ENCODE measurements around the gene TTI1. TPM values are rescaled to one million over a fixed set of nuclear protein-coding genes. Genes with fewer than 3 reads are reported as not detected.

TTI1 gene
- total RNA-seq, 2 experiments from 2014 or later: 10.6 to 11.4 TPM

DNA sequence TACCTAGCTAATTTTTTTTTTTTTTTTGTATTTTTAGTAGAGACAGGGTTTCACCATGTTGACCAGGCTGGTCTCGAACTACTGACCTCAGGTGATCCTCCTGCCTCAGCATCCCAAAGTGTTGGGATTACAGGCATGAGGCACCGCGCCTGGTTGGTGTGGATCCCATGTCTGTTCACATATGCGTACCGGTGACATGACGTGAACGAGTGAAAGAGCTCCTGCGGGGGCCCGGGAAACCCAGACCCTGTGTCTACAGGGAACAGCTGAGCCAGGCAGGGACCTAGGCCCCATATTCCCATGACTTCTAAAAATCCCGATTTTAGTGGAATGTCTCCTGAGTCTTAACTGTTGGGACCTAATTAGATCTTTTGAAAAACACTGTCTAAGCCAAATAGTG, 97.2 kb downstream of the TTI1 start:
- H3K4me3 Mint-ChIP-seq: no peak overlapping the region
- H3K4me1 Mint-ChIP-seq (ENCODE audit: low read depth): no peaks in the 10 kb centered on the region

DNA sequence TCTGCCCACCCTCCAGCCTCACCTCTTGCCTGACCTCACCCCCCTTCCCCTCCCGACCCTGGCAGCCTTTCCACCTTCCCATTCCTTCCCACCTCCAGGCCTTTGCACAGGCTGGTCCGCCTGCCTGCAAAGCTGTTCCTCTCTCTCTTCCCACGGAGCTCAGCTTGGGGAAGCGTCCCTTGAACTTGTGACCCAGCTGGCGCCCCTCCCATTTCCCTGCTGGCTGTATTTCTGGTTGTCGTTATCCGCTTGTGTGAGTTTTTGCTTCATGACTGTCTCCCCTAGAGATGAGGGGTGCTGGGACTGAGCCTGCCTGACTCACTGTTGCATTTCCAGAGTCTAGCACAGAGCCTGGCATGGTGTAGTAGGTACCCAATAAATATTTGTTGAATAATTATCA, 97.8 kb downstream of the TTI1 start:
- CTCF ChIA-PET: no interaction called here

More for the DNA sequence above, 97.2 kb downstream of the TTI1 start:
- ATAC-seq (ENCODE audit: poor library complexity) (no peak), DNase-seq (no peak)
- H3K9me3 Mint-ChIP-seq: no peaks in the 10 kb centered on the region
- H3K27me3 Mint-ChIP-seq: peaks cover 5% of the 10 kb centered on the region
- intact Hi-C loops (cut with DNase I, micrococcal nuclease): no loop called here
- peaks cover 0 to 2% of the 10 kb centered on the region in 2 experiments for H3K27me3 ChIP-seq (ENCODE audit: control insufficient read depth in 1 of 2, insufficient read depth in 2 of 2, low read length in 2 of 2)
- ChIA-PET POLR2A (no interaction called here), CTCF (no interaction called here)
- H3K36me3 ChIP-seq (ENCODE audit: insufficient read depth, low read length): no peaks in the 10 kb centered on the region
- no peaks in the 10 kb centered on the region for H3K9me3 ChIP-seq (ENCODE audit: control insufficient read depth in 1 of 2, insufficient read depth in 1 of 2, low read length in 2 of 2)
- H3K36me3 Mint-ChIP-seq (ENCODE audit: low read depth): no peaks in the 10 kb centered on the region
- H3K4me3 ChIP-seq (ENCODE audit: low read length): no peak overlapping the region
- H3K27ac Mint-ChIP-seq: no peak overlapping the region
- no peak overlapping the region for H3K27ac ChIP-seq (ENCODE audit: low read depth in 1 of 2, low read length in 2 of 2)
- H3K4me1 ChIP-seq (ENCODE audit: insufficient read depth, low read length): no peaks in the 10 kb centered on the region
- TF ChIP-seq, protein P1, sequence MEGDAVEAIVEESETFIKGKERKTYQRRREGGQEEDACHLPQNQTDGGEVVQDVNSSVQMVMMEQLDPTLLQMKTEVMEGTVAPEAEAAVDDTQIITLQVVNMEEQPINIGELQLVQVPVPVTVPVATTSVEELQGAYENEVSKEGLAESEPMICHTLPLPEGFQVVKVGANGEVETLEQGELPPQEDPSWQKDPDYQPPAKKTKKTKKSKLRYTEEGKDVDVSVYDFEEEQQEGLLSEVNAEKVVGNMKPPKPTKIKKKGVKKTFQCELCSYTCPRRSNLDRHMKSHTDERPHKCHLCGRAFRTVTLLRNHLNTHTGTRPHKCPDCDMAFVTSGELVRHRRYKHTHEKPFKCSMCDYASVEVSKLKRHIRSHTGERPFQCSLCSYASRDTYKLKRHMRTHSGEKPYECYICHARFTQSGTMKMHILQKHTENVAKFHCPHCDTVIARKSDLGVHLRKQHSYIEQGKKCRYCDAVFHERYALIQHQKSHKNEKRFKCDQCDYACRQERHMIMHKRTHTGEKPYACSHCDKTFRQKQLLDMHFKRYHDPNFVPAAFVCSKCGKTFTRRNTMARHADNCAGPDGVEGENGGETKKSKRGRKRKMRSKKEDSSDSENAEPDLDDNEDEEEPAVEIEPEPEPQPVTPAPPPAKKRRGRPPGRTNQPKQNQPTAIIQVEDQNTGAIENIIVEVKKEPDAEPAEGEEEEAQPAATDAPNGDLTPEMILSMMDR (IDR thresholded peaks at IDR 0.05): no peak

DNA sequence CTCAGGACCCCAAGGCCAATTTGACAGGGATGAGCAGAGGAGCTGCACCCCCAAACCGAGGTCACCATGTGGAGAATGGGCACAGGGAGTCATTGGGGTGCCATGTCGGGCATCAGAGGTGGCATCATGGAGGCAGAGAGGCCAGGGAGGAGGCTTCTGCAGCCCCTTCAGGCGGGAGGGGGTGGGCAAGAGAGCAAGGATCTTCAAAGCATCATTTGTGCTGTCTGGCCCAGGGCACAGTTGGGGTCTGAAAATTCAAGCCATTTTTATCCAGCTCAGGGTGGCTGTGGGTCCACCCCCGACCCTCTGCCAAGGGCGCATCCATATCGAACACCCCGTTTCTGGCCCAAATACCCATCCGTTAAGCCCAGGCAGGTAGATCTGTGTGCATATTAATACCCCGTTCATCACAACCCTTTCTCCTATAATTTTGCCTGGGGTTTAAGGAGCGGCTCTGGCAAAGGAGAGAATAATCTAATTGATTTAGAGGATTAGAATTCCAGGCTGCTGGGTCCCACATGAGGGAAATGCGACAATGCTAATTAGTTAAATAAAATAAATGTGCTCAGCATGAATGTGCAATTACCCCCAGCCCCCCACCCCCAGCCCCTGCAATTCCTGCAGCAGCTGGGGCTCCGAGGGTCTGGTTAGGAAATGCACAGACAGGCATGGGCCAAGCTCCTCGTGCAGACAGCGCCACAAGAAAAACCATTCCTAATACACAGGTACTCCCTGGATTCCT, 98.5 kb downstream of the TTI1 start:
- Histone ChIP-seq H3K27me3 (ENCODE audit: control insufficient read depth in 1 of 2, insufficient read depth in 2 of 2, low read length in 2 of 2) (peaks cover 0 to 2% of the 10 kb centered on the region in 2 experiments), H3K36me3 (ENCODE audit: insufficient read depth, low read length) (no peaks in the 10 kb centered on the region), H3K27ac (ENCODE audit: low read depth in 1 of 2, low read length in 2 of 2) (no peak overlapping the region), H3K4me1 (ENCODE audit: insufficient read depth, low read length) (no peaks in the 10 kb centered on the region), H3K4me3 (ENCODE audit: low read length) (no peak overlapping the region), H3K9me3 (ENCODE audit: control insufficient read depth in 1 of 2, insufficient read depth in 1 of 2, low read length in 2 of 2) (no peaks in the 10 kb centered on the region)
- intact Hi-C loops (cut with DNase I, micrococcal nuclease): no loop called here
- ChIA-PET POLR2A (no interaction called here), CTCF (no interaction called here)
- no peaks in the 10 kb centered on the region for H3K36me3 Mint-ChIP-seq (ENCODE audit: low read depth)
- H3K4me1 Mint-ChIP-seq (ENCODE audit: low read depth): no peaks in the 10 kb centered on the region
- peaks cover 9% of the 10 kb centered on the region for H3K27me3 Mint-ChIP-seq
- H3K9me3 Mint-ChIP-seq: no peaks in the 10 kb centered on the region
- TF ChIP-seq, protein P1 (IDR thresholded peaks at IDR 0.05): no peak
- no peak overlapping the region for H3K4me3 Mint-ChIP-seq
- DNase-seq (no peak), ATAC-seq (ENCODE audit: poor library complexity) (no peak)
- H3K27ac Mint-ChIP-seq: no peak overlapping the region

More for the DNA sequence above, 97.8 kb downstream of the TTI1 start:
- intact Hi-C loops (cut with DNase I, micrococcal nuclease): no loop called here
- Histone ChIP-seq H3K36me3 (ENCODE audit: insufficient read depth, low read length) (no peaks in the 10 kb centered on the region), H3K4me1 (ENCODE audit: insufficient read depth, low read length) (no peaks in the 10 kb centered on the region), H3K27ac (ENCODE audit: low read depth in 1 of 2, low read length in 2 of 2) (no peak overlapping the region), H3K4me3 (ENCODE audit: low read length) (no peak overlapping the region), H3K27me3 (ENCODE audit: control insufficient read depth in 1 of 2, insufficient read depth in 2 of 2, low read length in 2 of 2) (peaks cover 0 to 2% of the 10 kb centered on the region in 2 experiments), H3K9me3 (ENCODE audit: control insufficient read depth in 1 of 2, insufficient read depth in 1 of 2, low read length in 2 of 2) (no peaks in the 10 kb centered on the region)
- ATAC-seq (ENCODE audit: poor library complexity): no peak
- no peak for DNase-seq
- Mint-ChIP-seq H3K4me3 (no peak overlapping the region), H3K27ac (no peak overlapping the region), H3K27me3 (peaks cover 8% of the 10 kb centered on the region), H3K9me3 (no peaks in the 10 kb centered on the region), H3K4me1 (ENCODE audit: low read depth) (no peaks in the 10 kb centered on the region), H3K36me3 (ENCODE audit: low read depth) (no peaks in the 10 kb centered on the region)
- POLR2A ChIA-PET: no interaction called here
- TF ChIP-seq, protein P1 (IDR thresholded peaks at IDR 0.05): no peak
